ENCODE measurements around the gene NCOA1. TPM values are rescaled to one million over a fixed set of nuclear protein-coding genes. Genes with fewer than 3 reads are reported as not detected.

Gene NCOA1
- total RNA-seq, 1 donor from 2014 or later = 46.9 TPM

DNA sequence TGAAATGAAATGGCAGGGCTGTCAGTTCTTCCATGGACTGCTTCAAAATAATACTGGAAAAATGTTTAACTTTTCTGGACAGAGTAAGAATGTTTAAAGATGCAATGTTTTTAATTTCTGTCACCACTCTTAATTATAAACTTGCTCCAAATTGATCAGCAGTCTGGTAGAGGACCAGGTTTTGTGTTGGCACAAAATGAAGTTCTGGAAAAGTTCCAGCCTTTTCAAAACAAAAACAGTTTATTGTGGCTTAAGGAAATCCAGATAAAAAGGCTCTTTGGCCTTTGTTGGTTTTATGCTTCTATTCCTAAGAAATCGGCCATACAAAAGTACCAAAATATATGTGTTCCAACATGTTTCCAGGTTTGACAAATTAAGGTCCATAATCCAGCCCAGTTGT is 253.3 kb downstream of the NCOA1 start:
- peaks cover 46% of the 10 kb centered on the region for H3K36me3 ChIP-seq

DNA sequence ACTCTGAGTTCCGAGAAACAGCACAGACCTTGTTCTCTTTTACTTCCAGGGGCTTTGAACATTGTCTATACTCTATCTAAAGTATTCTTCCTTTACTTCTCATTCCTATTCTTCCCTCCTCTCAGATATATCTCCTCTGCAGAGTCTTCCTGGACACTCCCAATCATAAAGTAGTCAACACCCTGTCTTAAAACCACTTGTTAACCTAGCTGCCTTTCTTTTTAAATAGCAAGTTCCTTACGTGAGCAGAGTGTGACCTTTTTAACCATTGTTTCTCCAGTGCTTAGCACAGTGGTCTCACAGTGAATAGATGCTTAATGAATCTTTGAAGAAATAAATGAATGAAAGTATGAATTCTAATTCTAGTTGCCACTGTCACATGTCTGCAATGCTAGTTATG is 254.8 kb downstream of the NCOA1 start:
- Histone ChIP-seq H3K27me3 (no peaks in the 10 kb centered on the region), H3K36me3 (peaks cover 40% of the 10 kb centered on the region), H3K27ac (no peak overlapping the region), H3K4me1 (peaks cover 7% of the 10 kb centered on the region), H3K4me3 (no peak overlapping the region), H3K9me3 (no peaks in the 10 kb centered on the region)
- DNase-seq = no peak
- intact Hi-C loops (cut with DNase I) = no loop called here
- no peak for ATAC-seq
- TF ChIP-seq, protein P1, sequence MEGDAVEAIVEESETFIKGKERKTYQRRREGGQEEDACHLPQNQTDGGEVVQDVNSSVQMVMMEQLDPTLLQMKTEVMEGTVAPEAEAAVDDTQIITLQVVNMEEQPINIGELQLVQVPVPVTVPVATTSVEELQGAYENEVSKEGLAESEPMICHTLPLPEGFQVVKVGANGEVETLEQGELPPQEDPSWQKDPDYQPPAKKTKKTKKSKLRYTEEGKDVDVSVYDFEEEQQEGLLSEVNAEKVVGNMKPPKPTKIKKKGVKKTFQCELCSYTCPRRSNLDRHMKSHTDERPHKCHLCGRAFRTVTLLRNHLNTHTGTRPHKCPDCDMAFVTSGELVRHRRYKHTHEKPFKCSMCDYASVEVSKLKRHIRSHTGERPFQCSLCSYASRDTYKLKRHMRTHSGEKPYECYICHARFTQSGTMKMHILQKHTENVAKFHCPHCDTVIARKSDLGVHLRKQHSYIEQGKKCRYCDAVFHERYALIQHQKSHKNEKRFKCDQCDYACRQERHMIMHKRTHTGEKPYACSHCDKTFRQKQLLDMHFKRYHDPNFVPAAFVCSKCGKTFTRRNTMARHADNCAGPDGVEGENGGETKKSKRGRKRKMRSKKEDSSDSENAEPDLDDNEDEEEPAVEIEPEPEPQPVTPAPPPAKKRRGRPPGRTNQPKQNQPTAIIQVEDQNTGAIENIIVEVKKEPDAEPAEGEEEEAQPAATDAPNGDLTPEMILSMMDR (IDR thresholded peaks at IDR 0.05) = no peak

More for the DNA sequence above, 253.3 kb downstream of the NCOA1 start:
- DNase-seq (no peak), ATAC-seq (no peak)
- intact Hi-C loops (cut with DNase I) = no loop called here
- Histone ChIP-seq H3K4me1 (peaks cover 7% of the 10 kb centered on the region), H3K27me3 (no peaks in the 10 kb centered on the region), H3K9me3 (no peaks in the 10 kb centered on the region), H3K4me3 (no peak overlapping the region), H3K27ac (peak overlapping the region; percentile 14)
- TF ChIP-seq, protein P1 (IDR thresholded peaks at IDR 0.05) = no peak

DNA sequence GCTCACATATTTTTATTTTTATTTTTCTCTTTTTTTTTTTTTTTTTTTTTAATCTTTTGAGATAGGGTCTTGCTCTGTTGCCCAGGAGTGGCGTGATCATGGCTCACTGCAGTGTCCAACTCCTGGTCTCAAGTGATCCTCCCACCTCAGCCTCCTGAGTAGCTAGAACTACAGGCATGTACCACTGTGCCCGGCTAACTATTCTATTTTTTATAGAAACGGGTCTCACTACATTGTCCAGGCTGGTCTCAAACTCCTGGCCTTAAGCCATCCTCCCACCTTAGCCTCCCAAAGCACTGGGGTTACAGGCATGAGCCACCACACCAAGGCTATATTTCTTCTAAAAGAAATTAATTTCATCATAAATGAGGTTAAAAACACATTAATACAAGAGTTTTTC is 256.2 kb downstream of the NCOA1 start:
- H3K4me1 ChIP-seq = peaks cover 7% of the 10 kb centered on the region
- H3K4me3 ChIP-seq = no peak overlapping the region
- no peak overlapping the region for H3K27ac ChIP-seq
- intact Hi-C loops (cut with DNase I) = no loop called here
- no peak for DNase-seq
- no peaks in the 10 kb centered on the region for H3K27me3 ChIP-seq
- H3K9me3 ChIP-seq = no peaks in the 10 kb centered on the region
- ATAC-seq = no peak
- peaks cover 31% of the 10 kb centered on the region for H3K36me3 ChIP-seq
- TF ChIP-seq, protein P1 (IDR thresholded peaks at IDR 0.05) = no peak

DNA sequence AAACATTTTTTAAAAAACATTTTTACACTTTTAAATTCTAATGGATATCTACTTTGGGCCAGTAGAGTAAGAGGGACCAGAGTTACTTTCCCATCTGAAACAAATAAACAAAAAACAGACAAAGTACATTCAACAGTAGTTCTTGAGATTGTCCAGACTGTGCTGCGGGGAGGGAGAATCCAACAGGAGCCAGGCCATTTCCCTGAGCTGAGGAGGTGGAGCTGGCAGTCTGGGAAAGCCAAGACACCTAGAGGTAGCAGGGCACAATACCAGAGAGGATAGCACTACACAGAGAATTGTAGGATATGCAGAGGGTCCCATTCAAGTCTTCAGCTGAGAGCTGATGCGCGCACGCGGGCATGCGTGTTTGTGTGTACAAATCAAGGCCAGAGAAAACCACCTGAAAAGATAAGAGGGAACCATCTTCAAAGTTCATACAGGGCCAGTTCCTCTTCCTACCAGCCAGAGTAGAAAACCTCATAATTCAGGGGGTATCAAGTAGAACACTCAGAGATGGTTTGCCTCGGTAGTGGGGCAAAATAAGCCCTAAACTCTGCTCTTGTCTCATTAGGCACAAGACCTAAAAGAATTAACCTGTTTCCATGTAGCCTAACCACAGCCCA is 258.1 kb downstream of the NCOA1 start:
- H3K4me3 ChIP-seq = no peak overlapping the region
- DNase-seq (no peak), ATAC-seq (no peak)
- TF ChIP-seq, protein P1 (IDR thresholded peaks at IDR 0.05) = no peak
- no peak overlapping the region for H3K27ac ChIP-seq
- intact Hi-C loops (cut with DNase I) = no loop called here
- no peaks in the 10 kb centered on the region for H3K4me1 ChIP-seq
- peaks cover 37% of the 10 kb centered on the region for H3K36me3 ChIP-seq
- H3K27me3 ChIP-seq = no peaks in the 10 kb centered on the region
- H3K9me3 ChIP-seq = no peaks in the 10 kb centered on the region

DNA sequence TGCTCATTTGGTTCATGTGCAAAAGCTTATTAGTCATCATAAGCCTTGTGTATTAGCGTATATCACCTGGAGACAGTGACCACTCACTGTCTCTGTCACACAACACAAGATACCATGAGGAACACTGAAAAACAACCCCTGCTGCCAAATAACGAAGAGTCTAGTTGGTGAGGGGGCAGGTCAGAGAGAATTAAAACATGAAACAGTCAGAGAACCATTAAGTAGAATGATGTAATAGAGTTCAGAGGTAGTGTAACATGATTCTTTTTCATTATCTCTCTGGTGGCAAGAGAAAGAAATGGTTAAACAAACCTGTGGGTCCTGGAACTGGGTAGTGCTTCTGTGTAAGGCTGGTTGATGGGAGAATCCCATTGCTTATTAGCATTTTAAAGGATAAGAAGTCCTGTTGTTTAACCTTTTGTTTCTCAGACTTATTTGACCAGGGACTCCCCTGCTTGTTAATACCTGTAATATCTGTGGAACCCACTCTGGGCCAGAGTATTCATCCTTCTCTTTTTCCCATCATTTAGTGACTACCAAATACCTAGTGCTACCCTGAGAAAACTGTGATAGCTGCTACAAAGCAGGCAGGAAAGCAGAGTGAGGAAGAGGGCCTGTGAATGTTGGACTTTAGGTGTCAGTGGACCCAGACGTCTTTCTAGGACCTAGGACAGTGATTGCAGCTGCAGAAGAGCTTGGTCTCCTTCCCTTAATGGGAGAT is 264.1 kb downstream of the NCOA1 start:
- H3K4me1 ChIP-seq = no peaks in the 10 kb centered on the region
- TF ChIP-seq, protein P1 (IDR thresholded peaks at IDR 0.05) = no peak
- no peak overlapping the region for H3K4me3 ChIP-seq
- DNase-seq (no peak), ATAC-seq (no peak)
- intact Hi-C loops (cut with DNase I) = no loop called here
- H3K36me3 ChIP-seq = peaks cover 58% of the 10 kb centered on the region
- no peak overlapping the region for H3K27ac ChIP-seq
- no peaks in the 10 kb centered on the region for H3K27me3 ChIP-seq
- no peaks in the 10 kb centered on the region for H3K9me3 ChIP-seq
